Liver (tissue), 9 donors: ENCODE results near the gene MYO10. TPM values are rescaled to one million over a fixed set of nuclear protein-coding genes. Genes with fewer than 3 reads are reported as not detected.

Experiments used
- DNase-seq: peaks from one replicate; pipeline ENCODE4 v3.0.0-alpha.2; 2017; ENCODE audit warnings: low spot score
- H3K27ac ChIP-seq, 2 donors: one replicate each; pipeline ENCODE4 v1.7.0; 2013; ENCODE audit warnings: inconsistent platforms in 2 of 2, low read length in 2 of 2, control low read depth in 1 of 2, low read depth in 1 of 2, mild to moderate bottlenecking in 1 of 2
- H3K27me3 ChIP-seq, 4 donors: one replicate each; pipeline versions ENCODE4 v1.6.1 to v1.7.0; 2013; ENCODE audit warnings: low read length in 3 of 4, inconsistent platforms in 1 of 4, mild to moderate bottlenecking in 1 of 4, moderate library complexity in 1 of 4; ENCODE audit not compliant: control insufficient read depth in 4 of 4, insufficient read depth in 4 of 4
- H3K36me3 ChIP-seq, 4 donors: one replicate each; pipeline versions ENCODE4 v1.6.1 to v1.7.0; 2013; ENCODE audit warnings: low read length in 3 of 4, mild to moderate bottlenecking in 3 of 4, low read depth in 1 of 4, moderate library complexity in 1 of 4; ENCODE audit not compliant: control insufficient read depth in 4 of 4, insufficient read depth in 3 of 4
- H3K4me1 ChIP-seq, 4 donors: one replicate each; pipeline versions ENCODE4 v1.6.1 to v1.7.0; 2013; ENCODE audit warnings: low read length in 3 of 4, mild to moderate bottlenecking in 3 of 4, moderate library complexity in 1 of 4; ENCODE audit not compliant: control insufficient read depth in 4 of 4, insufficient read depth in 4 of 4
- H3K4me3 ChIP-seq, 3 donors: one replicate each; pipeline versions ENCODE4 v1.6.1 to v1.7.0; 2013; ENCODE audit warnings: low read length in 3 of 3, control low read depth in 1 of 3, low read depth in 1 of 3, mild to moderate bottlenecking in 1 of 3
- H3K9ac ChIP-seq, 2 donors: one replicate each; pipeline ENCODE4 v1.7.0; 2013; ENCODE audit warnings: low read length in 2 of 2, mild to moderate bottlenecking in 2 of 2, moderate library complexity in 2 of 2, control low read depth in 1 of 2, low read depth in 1 of 2
- H3K9me3 ChIP-seq, 4 donors: one replicate each; pipeline versions ENCODE4 v1.6.1 to v1.7.0; 2013; ENCODE audit warnings: low read length in 3 of 4; ENCODE audit not compliant: control insufficient read depth in 4 of 4
- FOXA1 ChIP-seq: IDR thresholded peaks from 2 replicates; pipeline ENCODE4 v1.6.1; 2016; ENCODE audit warnings: antibody characterized with exemption
- FOXA2 ChIP-seq: IDR thresholded peaks from 2 replicates; pipeline ENCODE4 v1.6.1; 2016; ENCODE audit warnings: antibody characterized with exemption
- HNF4A ChIP-seq, 2 donors: conservative IDR thresholded peaks; 2 replicates each; pipeline ENCODE4 v1.6.1; 2016; ENCODE audit warnings: antibody characterized with exemption in 2 of 2, mild to moderate bottlenecking in 2 of 2
- JUND ChIP-seq, 2 donors: IDR thresholded peaks; 2 replicates each; pipeline ENCODE4 v1.6.1; 2016; ENCODE audit warnings: antibody characterized with exemption in 2 of 2
- NR2F2 ChIP-seq: IDR thresholded peaks from 2 replicates; pipeline ENCODE4 v1.6.1; 2016; ENCODE audit warnings: antibody characterized with exemption
- RAD21 ChIP-seq, 2 donors: IDR thresholded peaks; 2 replicates each; pipeline ENCODE4 v1.6.1; 2016; ENCODE audit warnings: antibody characterized with exemption in 2 of 2, mild to moderate bottlenecking in 2 of 2
- RXRA ChIP-seq, 2 donors: IDR thresholded peaks; 2 replicates each; pipeline ENCODE4 v1.6.1; 2017 to 2018; ENCODE audit warnings: antibody characterized with exemption in 2 of 2, mild to moderate bottlenecking in 1 of 2
- SP1 ChIP-seq: IDR thresholded peaks from 2 replicates; pipeline ENCODE4 v1.6.1; 2018; ENCODE audit warnings: antibody characterized with exemption, mild to moderate bottlenecking
- TAF1 ChIP-seq: conservative IDR thresholded peaks from 2 replicates; pipeline ENCODE4 v1.6.1; 2016; ENCODE audit warnings: antibody characterized with exemption, mild to moderate bottlenecking
- YY1 ChIP-seq: IDR thresholded peaks from 2 replicates; pipeline ENCODE4 v1.6.1; 2016; ENCODE audit warnings: antibody characterized with exemption, mild to moderate bottlenecking
- WGBS: extraction: QIAGEN DNeasy Blood & Tissue Kit; methylation state at CpG from one replicate; pipeline ENCODE4 v1.1.7; 2013; 5-methylcytosine and 5-hydroxymethylcytosine counted together
- polyA plus RNA-seq, 2 donors: library from polyadenylated mRNA; stranded (reverse) in 1 of 2; unstranded in 1 of 2; fragments of 200-250 nt in 1 of 2; fragments of >200 nt in 1 of 2; fragmentation: Nextera tagmentation in 1 of 2; extraction: Ambion mirVana in 1 of 2; gene quantifications; one replicate each; pipeline versions ENCODE4 v1.2.1 to v1.2.3, GENCODE V29; 2013 to 2015
- total RNA-seq, 2 donors: library from RNA; depleted of rRNA; stranded (reverse); fragments of >200 nt; gene quantifications; one replicate each; pipeline ENCODE4 v1.2.3, GENCODE V29; 2014
- TF ChIP-seq, protein P1 (sequence below): fragments of 150-350 bp; IDR thresholded peaks from 2 replicates; pipeline ENCODE4 v1.5.1; 2017; ENCODE audit warnings: improper control_type of control experiment, low read depth, low read length; ENCODE audit not compliant: missing input control
- TF ChIP-seq, protein P2 (sequence below): IDR thresholded peaks from 2 replicates; pipeline ENCODE4 v1.6.1; 2016; ENCODE audit warnings: antibody characterized with exemption, mild to moderate bottlenecking
- TF ChIP-seq, protein P3 (sequence below): IDR thresholded peaks from 2 replicates; pipeline ENCODE4 v1.6.1; 2016; ENCODE audit warnings: antibody characterized with exemption
- TF ChIP-seq, protein P4 (sequence below): IDR thresholded peaks from 2 replicates; pipeline ENCODE4 v1.6.1; 2016; ENCODE audit warnings: antibody characterized with exemption
- donor health status: healthy.
- donor health status: healthy.
- donor health status: healthy.
- donor health status: healthy.
- donor health status: healthy.

The MYO10 gene
- total and polyA plus RNA-seq, 4 donors, result 4.3 to 15.3 (median 7.1) TPM

DNA sequence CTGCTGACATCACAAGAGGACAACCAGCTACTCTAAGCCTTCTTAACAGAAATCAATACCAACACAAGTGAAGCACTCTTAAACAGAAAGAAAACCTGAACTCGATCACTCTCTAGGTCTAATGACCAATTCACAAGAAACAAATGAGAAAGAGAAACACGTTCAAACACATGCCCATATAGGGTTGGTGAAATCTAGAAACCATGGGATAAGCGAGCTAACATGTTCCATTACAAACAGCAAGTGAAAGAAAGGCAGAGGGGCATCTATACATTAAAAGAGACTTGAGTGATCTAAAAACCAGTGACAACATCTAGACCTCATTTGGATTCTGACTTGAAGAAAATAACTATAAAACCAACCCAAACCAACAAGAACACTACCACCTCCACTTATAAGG is 244.4 kb downstream of the MYO10 start:
- 87% methylated on average over 3 of the region's 3 CpGs for WGBS
- H3K36me3 ChIP-seq, result no peaks in the 10 kb centered on the region

DNA sequence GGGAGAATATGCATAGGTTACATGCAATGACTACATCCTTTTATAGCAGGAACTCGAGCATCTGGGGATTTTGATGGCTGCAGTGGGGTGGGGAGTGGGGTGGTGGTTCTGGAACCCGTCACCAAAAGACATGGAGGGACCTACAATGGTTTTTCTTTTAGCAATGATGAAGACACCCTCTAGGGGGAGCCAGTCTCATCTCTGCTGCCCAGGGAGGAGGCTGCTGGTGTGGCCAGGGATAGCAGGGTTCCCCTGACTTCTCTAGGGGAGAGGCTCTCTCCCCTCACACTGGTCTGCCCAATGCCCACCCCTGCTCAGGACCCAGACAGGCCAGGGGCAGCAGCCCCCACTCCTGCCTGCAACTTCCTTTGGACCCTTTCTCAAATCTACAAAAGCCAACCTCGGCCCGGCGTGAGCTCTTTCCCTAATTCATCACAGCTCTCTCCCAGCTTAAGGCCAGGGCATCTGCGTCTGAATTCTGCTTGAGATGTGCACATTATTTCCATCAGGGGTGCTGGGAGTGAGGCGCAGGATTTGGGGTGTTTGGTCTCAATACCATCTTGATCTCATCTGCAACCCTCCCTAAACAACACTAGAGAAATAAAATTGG is 245.7 kb downstream of the MYO10 start:
- peak; percentile 36 to 66 for TF ChIP-seq RAD21 (IDR thresholded peaks at IDR 0.05)
- no peak for TF ChIP-seq HNF4A (conservative IDR thresholded peaks at IDR 0.05)
- no peak for TF ChIP-seq FOXA2
- TF ChIP-seq, protein P1, sequence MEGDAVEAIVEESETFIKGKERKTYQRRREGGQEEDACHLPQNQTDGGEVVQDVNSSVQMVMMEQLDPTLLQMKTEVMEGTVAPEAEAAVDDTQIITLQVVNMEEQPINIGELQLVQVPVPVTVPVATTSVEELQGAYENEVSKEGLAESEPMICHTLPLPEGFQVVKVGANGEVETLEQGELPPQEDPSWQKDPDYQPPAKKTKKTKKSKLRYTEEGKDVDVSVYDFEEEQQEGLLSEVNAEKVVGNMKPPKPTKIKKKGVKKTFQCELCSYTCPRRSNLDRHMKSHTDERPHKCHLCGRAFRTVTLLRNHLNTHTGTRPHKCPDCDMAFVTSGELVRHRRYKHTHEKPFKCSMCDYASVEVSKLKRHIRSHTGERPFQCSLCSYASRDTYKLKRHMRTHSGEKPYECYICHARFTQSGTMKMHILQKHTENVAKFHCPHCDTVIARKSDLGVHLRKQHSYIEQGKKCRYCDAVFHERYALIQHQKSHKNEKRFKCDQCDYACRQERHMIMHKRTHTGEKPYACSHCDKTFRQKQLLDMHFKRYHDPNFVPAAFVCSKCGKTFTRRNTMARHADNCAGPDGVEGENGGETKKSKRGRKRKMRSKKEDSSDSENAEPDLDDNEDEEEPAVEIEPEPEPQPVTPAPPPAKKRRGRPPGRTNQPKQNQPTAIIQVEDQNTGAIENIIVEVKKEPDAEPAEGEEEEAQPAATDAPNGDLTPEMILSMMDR, result peak; percentile 19
- Histone ChIP-seq H3K27me3 (no peaks in the 10 kb centered on the region), H3K36me3 (no peaks in the 10 kb centered on the region), H3K4me3 (no peak overlapping the region), H3K4me1 (no peaks in the 10 kb centered on the region), H3K9me3 (no peaks in the 10 kb centered on the region), H3K9ac (no peak overlapping the region), H3K27ac (no peak overlapping the region)
- 71% methylated on average over 7 of the region's 7 CpGs for WGBS
- DNase-seq, result no peak

More for the DNA sequence above, 244.4 kb downstream of the MYO10 start:
- no peak overlapping the region for H3K9ac ChIP-seq
- no peak for DNase-seq
- H3K4me1 ChIP-seq, result no peaks in the 10 kb centered on the region
- no peak overlapping the region for H3K27ac ChIP-seq
- H3K9me3 ChIP-seq, result no peaks in the 10 kb centered on the region
- TF ChIP-seq HNF4A (conservative IDR thresholded peaks at IDR 0.05) (no peak), TAF1 (no peak), NR2F2 (no peak), RXRA (IDR thresholded peaks at IDR 0.05) (no peak), YY1 (no peak), JUND (IDR thresholded peaks at IDR 0.05) (no peak), SP1 (no peak), FOXA1 (no peak)
- TF ChIP-seq, protein P2, sequence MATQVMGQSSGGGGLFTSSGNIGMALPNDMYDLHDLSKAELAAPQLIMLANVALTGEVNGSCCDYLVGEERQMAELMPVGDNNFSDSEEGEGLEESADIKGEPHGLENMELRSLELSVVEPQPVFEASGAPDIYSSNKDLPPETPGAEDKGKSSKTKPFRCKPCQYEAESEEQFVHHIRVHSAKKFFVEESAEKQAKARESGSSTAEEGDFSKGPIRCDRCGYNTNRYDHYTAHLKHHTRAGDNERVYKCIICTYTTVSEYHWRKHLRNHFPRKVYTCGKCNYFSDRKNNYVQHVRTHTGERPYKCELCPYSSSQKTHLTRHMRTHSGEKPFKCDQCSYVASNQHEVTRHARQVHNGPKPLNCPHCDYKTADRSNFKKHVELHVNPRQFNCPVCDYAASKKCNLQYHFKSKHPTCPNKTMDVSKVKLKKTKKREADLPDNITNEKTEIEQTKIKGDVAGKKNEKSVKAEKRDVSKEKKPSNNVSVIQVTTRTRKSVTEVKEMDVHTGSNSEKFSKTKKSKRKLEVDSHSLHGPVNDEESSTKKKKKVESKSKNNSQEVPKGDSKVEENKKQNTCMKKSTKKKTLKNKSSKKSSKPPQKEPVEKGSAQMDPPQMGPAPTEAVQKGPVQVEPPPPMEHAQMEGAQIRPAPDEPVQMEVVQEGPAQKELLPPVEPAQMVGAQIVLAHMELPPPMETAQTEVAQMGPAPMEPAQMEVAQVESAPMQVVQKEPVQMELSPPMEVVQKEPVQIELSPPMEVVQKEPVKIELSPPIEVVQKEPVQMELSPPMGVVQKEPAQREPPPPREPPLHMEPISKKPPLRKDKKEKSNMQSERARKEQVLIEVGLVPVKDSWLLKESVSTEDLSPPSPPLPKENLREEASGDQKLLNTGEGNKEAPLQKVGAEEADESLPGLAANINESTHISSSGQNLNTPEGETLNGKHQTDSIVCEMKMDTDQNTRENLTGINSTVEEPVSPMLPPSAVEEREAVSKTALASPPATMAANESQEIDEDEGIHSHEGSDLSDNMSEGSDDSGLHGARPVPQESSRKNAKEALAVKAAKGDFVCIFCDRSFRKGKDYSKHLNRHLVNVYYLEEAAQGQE, result no peak
- TF ChIP-seq, protein P1, result no peak
- TF ChIP-seq, protein P3, sequence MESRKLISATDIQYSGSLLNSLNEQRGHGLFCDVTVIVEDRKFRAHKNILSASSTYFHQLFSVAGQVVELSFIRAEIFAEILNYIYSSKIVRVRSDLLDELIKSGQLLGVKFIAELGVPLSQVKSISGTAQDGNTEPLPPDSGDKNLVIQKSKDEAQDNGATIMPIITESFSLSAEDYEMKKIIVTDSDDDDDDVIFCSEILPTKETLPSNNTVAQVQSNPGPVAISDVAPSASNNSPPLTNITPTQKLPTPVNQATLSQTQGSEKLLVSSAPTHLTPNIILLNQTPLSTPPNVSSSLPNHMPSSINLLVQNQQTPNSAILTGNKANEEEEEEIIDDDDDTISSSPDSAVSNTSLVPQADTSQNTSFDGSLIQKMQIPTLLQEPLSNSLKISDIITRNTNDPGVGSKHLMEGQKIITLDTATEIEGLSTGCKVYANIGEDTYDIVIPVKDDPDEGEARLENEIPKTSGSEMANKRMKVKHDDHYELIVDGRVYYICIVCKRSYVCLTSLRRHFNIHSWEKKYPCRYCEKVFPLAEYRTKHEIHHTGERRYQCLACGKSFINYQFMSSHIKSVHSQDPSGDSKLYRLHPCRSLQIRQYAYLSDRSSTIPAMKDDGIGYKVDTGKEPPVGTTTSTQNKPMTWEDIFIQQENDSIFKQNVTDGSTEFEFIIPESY, result no peak
- TF ChIP-seq, protein P4, sequence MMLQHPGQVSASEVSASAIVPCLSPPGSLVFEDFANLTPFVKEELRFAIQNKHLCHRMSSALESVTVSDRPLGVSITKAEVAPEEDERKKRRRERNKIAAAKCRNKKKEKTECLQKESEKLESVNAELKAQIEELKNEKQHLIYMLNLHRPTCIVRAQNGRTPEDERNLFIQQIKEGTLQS, result no peak
- no peak overlapping the region for H3K4me3 ChIP-seq
- H3K27me3 ChIP-seq, result no peaks in the 10 kb centered on the region
